IPS DF 4.7 (cell line): ENCODE data around the gene VTCN1.
"Not testable (repeated sequence)": the region's sequence is repeated elsewhere in the genome, so short reads cannot be mapped to it uniquely, and the experiment has no call there.

Experiments
- DNase-seq: peaks from one replicate; pipeline ENCODE4 v3.0.0-alpha.2; 2013; ENCODE audit warnings: low spot score; ENCODE audit errors: extremely low read depth

VTCN1 gene

DNA sequence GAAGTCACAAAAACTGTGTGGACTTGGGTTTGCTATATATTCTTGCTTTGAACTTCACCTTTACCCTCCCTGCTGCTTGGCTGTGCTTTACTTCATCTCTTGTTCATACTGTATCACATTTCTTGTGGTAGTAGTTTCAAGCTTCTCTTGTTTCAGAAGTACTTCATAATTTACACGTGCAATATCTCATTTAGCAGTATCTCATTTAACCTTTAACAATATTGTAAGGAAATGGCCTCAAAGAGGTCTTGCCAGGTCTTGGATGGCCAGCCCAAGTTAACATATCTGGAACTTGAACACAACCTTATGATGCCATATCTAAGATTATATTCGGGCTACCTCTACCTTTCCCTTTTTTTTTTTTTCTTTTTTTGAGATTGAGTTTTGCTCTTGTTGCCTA lies 87.5 kb downstream of the VTCN1 start:
- DNase-seq, result no peak

DNA sequence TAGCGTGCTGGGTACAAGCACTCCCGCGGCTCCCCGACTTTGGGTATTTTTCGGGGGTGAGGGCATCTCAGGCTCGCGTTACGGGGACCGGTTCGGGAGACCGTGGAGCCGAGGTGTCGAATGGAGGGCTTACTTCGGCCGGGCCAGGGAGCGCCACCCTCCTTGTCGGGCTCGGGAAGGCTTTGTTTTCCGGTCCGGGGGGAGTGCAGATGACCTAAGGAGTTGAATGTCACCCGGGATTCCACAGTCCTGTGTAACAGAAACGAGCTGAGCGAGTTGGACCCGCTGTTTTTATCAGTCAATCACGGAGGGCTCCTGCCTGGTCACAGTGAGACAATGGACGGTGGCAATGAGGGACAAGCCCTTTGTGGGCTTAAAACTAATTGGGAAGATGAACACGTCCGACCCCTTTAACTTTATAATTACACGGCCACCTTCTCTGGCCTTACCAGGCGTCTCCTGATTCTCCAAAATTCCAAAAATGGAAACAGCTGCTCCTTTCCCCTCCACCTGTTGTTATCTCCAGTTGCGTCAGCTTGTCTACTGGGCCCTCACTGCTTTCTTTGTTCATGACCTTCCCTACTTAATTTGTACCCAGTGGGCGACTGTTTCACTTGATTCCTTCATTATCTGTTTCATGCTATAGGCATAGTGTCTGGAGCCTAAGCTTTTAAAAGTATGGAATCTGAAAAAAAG lies 88.2 kb downstream of the VTCN1 start:
- DNase-seq, result no peak

DNA sequence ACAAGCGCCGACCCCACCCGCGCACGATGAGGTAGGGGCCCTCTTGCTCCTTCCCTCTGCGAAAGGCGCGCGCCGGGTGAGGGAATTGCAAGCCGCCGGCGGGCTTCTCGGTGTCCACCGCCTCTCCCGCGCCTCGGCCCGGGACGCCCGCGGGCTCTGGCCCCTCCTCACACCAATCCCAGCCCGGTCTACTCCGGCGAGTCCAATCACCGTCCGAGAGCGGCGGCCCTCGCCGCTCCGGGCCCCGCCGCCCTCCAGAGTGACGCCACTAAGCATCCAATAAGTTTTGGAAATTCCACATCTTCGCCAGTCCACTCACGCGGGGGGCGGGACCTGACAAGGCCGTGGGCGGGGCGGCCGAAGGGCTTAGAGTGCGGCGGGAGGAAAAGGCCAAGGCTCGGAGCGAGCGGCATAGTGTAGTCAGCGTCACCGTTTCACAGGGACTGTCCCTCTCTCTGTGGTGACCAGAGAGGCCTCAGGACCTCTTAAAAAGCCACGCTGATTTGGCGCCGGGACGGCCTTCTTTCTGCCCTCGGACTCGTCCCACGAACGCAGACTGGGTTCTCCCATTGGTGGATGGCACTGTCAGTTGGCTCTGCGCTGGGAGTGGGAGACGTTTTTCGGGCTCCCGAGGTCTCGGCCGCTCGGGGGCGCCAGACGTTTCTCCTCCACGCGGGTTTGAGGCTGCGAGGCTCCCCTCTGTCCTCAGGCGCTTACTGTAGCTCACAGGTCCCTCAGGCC lies 89.0 kb downstream of the VTCN1 start, which contains the start of gene TRIM45:
TRIM45 (minus strand) TSS at position 161 of the 741 bp plus-strand sequence. CDS start 548 bp downstream, outside the sequence.
- peak; percentile 62 for DNase-seq

DNA sequence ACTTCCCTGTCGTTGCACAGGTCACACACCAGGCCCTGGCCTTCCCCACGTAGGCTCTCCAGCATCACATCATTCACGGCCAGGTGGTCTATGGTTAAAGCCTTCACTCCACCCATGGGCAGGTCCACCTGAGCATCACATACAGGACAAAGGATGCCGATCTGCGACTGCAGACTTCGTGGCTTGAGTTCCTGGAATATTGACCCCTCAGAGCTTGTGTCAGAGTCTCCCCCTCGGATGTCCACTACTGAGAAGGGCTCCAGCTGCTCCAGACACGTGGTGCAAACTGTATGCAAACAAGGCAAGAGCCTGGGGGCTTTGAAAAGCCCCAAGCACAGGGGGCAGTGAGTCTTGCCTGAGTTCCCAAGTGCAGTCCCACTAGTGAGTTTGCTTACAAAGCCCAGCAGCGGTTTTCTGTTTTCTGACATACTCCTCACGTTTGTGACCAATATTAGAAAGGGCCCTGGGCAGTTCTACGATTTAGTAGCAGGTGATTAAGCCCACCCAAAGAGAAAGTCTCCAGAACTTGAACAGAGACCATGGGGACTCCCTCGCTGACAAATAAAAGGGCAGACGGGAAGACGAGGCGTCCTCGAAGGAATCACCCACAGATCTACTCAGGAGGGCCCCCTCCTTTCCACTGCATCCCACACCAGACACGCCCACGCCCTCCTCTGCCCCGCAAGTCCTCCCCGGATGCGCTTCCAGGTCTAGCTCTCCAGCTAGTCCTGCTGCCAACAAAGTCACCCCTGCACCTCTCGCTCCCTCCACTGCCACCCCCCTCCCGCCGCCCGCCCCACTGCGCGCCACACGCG lies 89.7 kb downstream of the VTCN1 start:
- DNase-seq, result no peak

GRCh38 chr1:117119144-117119543 lies 91.6 kb downstream of the VTCN1 start:
- not testable (repeated sequence) for DNase-seq

DNA sequence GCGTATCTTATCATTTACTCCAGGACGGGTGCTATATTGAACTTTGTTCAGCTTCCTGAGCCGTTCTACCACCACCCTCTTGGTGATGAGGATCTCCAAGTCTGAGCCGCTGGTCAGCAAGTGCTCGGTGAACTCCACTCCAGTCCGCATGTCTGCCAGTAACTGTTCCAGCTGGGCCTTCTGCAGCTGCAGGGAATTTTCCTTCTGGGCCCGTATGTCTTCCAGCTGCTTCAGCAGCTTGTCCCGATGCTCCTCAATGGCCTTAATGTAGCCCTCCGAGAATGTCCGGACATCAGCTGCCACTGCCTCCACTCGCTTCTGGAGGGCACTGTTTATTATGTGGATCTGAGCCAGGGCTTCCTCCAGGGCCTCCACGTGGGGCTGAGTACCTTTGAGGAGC lies 92.6 kb downstream of the VTCN1 start:
- DNase-seq, result no peak

- no peak for DNase-seq
These were observed 93.0 kb downstream of the VTCN1 start for GRCh38 chr1:117117697-117118096.

- DNase-seq, result no peak
These were observed 94.0 kb downstream of the VTCN1 start for GRCh38 chr1:117116784-117117130.

DNA sequence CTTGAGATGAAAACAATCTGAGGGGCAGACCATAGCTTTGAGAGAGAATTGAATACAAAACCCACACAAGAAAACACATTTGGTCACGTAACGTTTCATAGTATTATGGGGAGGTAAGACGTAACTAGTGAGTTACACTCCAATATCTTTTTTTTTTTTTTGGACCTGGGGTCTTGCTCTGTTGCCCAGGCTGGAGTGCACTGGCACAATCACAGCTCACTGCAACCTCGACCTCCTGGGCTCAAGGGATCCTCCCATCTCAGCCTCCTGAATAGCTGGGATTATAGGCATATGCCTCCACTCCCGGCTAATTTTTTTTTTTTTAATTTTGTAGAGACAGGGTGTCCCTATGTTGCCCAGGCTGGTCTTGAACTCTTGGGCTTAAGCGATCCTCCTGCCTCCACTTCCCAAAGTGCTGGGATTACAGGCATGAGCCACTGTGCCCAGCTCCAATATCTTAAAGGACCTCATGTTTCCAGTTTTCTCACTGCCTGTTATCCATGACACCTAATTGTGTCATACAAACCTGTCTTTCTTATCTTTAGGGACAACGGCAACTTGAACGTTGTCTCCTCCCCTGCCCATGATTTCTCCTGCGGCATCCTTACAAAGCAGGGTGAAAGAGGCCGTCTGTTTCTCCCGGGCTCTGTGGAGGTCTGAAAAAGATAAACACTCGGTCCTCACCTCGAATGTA lies 94.5 kb downstream of the VTCN1 start:
- no peak for DNase-seq

DNA sequence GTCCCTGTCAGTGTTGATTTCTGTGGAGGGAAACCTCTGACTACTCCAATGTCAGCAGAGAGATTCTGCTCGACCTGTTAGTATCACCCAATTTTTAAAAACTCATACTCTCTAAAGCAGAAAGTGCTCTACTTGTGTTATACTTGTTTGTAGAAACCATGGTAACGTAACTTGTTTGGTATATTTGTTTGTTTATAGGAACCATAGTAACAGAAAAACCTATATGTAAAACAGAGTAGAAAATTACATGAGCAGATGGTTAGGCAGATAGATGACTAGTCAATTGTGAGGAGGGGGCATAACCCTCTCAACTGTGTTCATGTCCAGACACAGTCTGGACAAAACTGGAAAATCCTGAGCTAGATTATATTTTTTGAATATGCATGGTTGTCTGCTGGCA lies 95.8 kb downstream of the VTCN1 start:
- DNase-seq, result no peak

- DNase-seq, result no peak
These were observed 97.5 kb downstream of the VTCN1 start for GRCh38 chr1:117113199-117113598.

GRCh38 chr1:117112047-117112717 lies 98.5 kb downstream of the VTCN1 start:
- no peak for DNase-seq

DNA sequence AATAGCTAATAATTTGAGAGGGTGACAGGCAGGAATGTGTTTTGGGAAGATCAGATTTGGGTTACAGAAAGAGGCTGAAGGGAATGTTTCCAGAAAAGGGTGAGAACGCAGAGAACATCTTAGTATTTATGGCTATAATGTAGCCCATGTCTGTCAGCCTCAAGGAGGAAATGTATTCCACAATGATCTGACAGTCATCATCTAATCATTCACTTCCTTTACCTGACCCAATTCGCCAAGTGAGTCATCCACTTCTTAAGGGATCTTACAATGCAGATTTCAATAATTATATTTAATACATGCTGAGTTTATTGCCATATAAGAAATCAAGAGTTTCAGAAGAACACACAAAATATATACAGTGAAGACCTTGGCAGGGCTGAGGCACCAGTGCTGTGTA lies 100.0 kb downstream of the VTCN1 start:
- DNase-seq, result no peak

- DNase-seq, result no peak
These were observed 103.4 kb downstream of the VTCN1 start for GRCh38 chr1:117107364-117107763.

GRCh38 chr1:117106478-117106877 lies 104.2 kb downstream of the VTCN1 start:
- DNase-seq, result no peak

GRCh38 chr1:117105722-117106121 lies 105.0 kb downstream of the VTCN1 start:
- no peak for DNase-seq

DNA sequence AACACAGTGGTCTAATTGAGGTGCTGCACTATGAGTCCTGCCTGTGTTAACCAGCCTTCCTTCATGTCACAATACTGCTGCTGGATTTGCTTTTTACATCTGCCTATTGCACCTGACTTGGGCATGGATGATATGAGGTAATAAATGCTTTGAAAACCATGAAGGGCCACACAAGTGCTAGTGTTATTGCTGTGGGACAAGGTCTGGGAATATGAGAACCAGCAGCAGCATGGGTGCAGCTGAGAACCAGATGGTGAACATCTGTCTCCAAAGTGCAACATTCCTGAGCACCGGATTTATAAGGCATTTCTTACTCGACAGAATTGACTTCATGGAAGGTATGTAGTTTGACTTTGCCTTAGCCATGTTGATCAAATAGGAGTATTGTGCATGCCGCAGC lies 105.7 kb downstream of the VTCN1 start:
- no peak for DNase-seq

DNA sequence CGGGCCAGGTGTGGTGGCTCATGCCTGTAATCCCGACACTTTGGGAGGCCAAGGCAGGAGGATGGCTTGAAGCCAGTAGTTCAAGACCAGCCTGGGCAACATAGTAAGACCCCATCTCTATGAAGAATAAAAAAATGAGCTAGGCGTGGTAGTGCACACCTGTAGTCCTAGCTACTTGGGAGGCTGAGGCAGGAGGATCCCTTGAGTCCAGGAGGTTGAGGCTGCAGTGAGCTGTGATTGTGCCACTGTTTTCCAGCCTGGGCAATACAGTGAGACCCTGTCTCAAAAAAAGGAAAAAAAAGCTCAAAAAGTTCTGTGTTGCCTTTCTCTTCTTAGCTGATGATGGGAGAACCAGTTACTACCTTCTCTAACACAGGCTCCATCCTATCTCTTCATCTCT lies 108.9 kb downstream of the VTCN1 start:
- DNase-seq, result not testable (repeated sequence)

- DNase-seq, result no peak
These were observed 109.4 kb downstream of the VTCN1 start for GRCh38 chr1:117101334-117101733.

GRCh38 chr1:117098287-117098890 lies 112.3 kb downstream of the VTCN1 start:
- no peak for DNase-seq

GRCh38 chr1:117097443-117097842 lies 113.3 kb downstream of the VTCN1 start:
- no peak for DNase-seq
